CD4-positive, alpha-beta T cell (primary cell): ENCODE data around the gene PARD6B. TPM values are rescaled to one million over a fixed set of nuclear protein-coding genes. Genes with fewer than 3 reads are reported as not detected.

Source experiments
- ATAC-seq: fragments of 200-7000 bp; cut with Tn5 transposase; one replicate; pipeline ENCODE4 v1.10.0; 2022; ENCODE audit warnings: mild to moderate bottlenecking; ENCODE audit not compliant: poor library complexity
- CTCF ChIA-PET: fragments of 350-600 bp; sonication (Branson Sonifier 250); formaldehyde crosslinking; loops from one replicate; lab custom pipeline; 2021; ENCODE audit warnings: antibody characterized with exemption, inconsistent platforms; lab: Charles Lee
- POLR2A ChIA-PET: fragments of 350-600 bp; sonication (Branson Sonifier 250); formaldehyde crosslinking; loops from one replicate; lab custom pipeline; 2021; ENCODE audit warnings: antibody characterized with exemption, inconsistent platforms; lab: Charles Lee
- DNase-seq, 14 experiments: peaks; one replicate each; pipeline ENCODE4 v3.0.0-alpha.2; 2013 to 2020; ENCODE audit warnings: mixed read lengths in 2 of 14
- H3K27ac ChIP-seq, 2 donors: one replicate each; pipeline versions ENCODE4 v1.5.1 to v1.7.0; 2013; ENCODE audit warnings: low read length in 2 of 2, low read depth in 1 of 2, mild to moderate bottlenecking in 1 of 2
- H3K27me3 ChIP-seq, 2 experiments: 1 replicate in 1 of 2; 2 replicates in 1 of 2; pipeline versions ENCODE4 v1.6.1 to v1.7.0; 2013; ENCODE audit warnings: low read length in 2 of 2, control low read depth in 1 of 2, mild to moderate bottlenecking in 1 of 2, moderate library complexity in 1 of 2; ENCODE audit not compliant: insufficient read depth in 2 of 2, control insufficient read depth in 1 of 2
- H3K36me3 ChIP-seq: one replicate; pipeline ENCODE4 v1.6.1; 2013; ENCODE audit warnings: low read length, control low read depth; ENCODE audit not compliant: insufficient read depth
- H3K4me1 ChIP-seq: one replicate; pipeline ENCODE4 v1.6.1; 2013; ENCODE audit warnings: low read length, control low read depth; ENCODE audit not compliant: insufficient read depth
- H3K4me3 ChIP-seq: one replicate; pipeline ENCODE4 v1.5.1; 2013; ENCODE audit warnings: mild to moderate bottlenecking, low read length, moderate library complexity
- H3K9me3 ChIP-seq, 2 experiments: 1 replicate in 1 of 2; 2 replicates in 1 of 2; pipeline versions ENCODE4 v1.6.1 to v1.7.0; 2013; ENCODE audit warnings: low read length in 2 of 2, mild to moderate bottlenecking in 2 of 2, control low read depth in 1 of 2, moderate library complexity in 1 of 2; ENCODE audit not compliant: control insufficient read depth in 1 of 2, insufficient read depth in 1 of 2
- H3K27ac Mint-ChIP-seq: one replicate; pipeline ENCODE4 v1.8.0; 2020; ENCODE audit warnings: mixed read lengths
- H3K27me3 Mint-ChIP-seq: one replicate; pipeline ENCODE4 v1.8.0; 2021; ENCODE audit warnings: mixed read lengths
- H3K36me3 Mint-ChIP-seq: one replicate; pipeline ENCODE4 v1.8.0; 2021; ENCODE audit warnings: low read depth, mixed read lengths
- H3K4me1 Mint-ChIP-seq: one replicate; pipeline ENCODE4 v1.8.0; 2021; ENCODE audit warnings: low read depth, mixed read lengths
- H3K4me3 Mint-ChIP-seq: one replicate; pipeline ENCODE4 v1.8.0; 2020; ENCODE audit warnings: mild to moderate bottlenecking, mixed read lengths
- H3K9me3 Mint-ChIP-seq: one replicate; pipeline ENCODE4 v1.8.0; 2020; ENCODE audit warnings: mixed read lengths
- CTCF ChIP-seq: fragments of 200-600 bp; IDR thresholded peaks from one replicate; pipeline ENCODE4 v1.8.0; 2022; ENCODE audit warnings: antibody characterized with exemption, mild to moderate bottlenecking
- intact Hi-C, 2 experiments: fragments of 100-400 bp; cut with DNase I in 1 of 2; cut with micrococcal nuclease in 1 of 2; formaldehyde crosslinking; loops; one replicate each; pipeline versions ENCODE4 v1.15.1 to v1.9.0; 2023 to 2025; cut with DNase I, micrococcal nuclease
- total RNA-seq, 174 experiments: library from RNA in 2 of 174; stranded (reverse) in 2 of 174; gene quantifications; one replicate each; pipeline ENCODE4 v1.2.3 and lab custom pipeline; 2021 to 2026

PARD6B gene
- total RNA-seq, 2 experiments from 2014 or later, result 5.6 to 8.2 TPM

DNA sequence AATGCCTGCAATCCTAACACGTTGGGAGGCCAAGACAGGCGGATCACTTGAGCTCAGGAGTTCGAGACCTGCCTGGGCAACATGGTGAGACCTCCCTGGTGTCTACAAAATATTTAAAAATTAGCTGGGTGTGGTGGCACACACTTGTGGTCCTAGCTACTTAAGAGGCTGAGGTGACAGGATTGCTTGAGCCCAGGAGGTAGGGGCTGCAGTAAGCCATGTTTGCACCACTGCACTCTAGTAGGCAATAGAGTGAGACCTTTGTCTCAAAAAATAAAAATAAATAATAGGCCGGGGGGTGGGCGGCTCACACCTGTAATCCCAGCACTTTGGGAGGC is 21.8 kb upstream of the PARD6B start:
- POLR2A ChIA-PET, result no interaction called here
- H3K27me3 Mint-ChIP-seq, result peaks cover 29% of the 10 kb centered on the region

DNA sequence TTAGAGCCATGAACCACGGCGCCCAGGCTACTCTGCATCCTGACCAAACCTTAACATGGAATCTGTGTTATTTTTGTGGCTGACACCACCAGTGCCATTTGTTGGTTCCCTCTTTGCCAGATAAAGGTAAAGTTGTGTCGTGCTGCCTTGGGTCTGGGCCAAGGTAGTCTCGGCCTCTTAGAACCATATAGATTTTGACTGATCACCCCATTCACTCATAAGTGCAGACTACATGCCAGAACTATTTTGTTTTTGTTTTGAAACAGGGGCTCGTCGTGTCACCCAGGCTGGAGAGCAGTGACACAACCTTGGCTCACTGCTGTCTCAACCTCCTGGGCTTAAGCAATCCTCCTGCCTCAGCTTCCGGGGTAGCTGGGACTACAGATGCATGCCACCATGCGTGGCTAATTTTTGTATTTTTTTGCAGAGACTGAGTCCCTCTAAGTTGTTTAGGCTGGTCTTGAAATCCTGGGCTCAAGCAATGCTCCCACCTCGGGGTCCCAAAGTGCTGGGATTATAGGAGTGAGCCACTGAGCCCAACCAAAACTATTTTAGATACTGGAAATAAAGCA is 20.8 kb upstream of the PARD6B start:
- ChIA-PET CTCF (no interaction called here), POLR2A (no interaction called here)
- no peak for DNase-seq
- Mint-ChIP-seq H3K4me1 (no peaks in the 10 kb centered on the region), H3K27ac (no peak overlapping the region), H3K36me3 (no peaks in the 10 kb centered on the region), H3K27me3 (peaks cover 25% of the 10 kb centered on the region), H3K4me3 (no peak overlapping the region), H3K9me3 (no peaks in the 10 kb centered on the region)
- no peaks in the 10 kb centered on the region for H3K36me3 ChIP-seq
- no peak for ATAC-seq
- no peaks in the 10 kb centered on the region for H3K4me1 ChIP-seq
- no peaks in the 10 kb centered on the region for H3K9me3 ChIP-seq
- H3K27ac ChIP-seq, result no peak overlapping the region
- H3K27me3 ChIP-seq, result peaks cover 0 to 7% of the 10 kb centered on the region in 2 experiments
- no peak for TF ChIP-seq CTCF
- intact Hi-C loops, result no loop called here
- no peak overlapping the region for H3K4me3 ChIP-seq

More for the DNA sequence above, 21.8 kb upstream of the PARD6B start:
- no peak for TF ChIP-seq CTCF
- H3K27ac Mint-ChIP-seq, result no peak overlapping the region
- no peak overlapping the region for H3K4me3 Mint-ChIP-seq
- intact Hi-C loops, result no loop called here
- H3K4me1 Mint-ChIP-seq, result no peaks in the 10 kb centered on the region
- no peaks in the 10 kb centered on the region for H3K9me3 Mint-ChIP-seq
- ATAC-seq, result no peak
- Histone ChIP-seq H3K27ac (no peak overlapping the region), H3K4me1 (no peaks in the 10 kb centered on the region), H3K4me3 (no peak overlapping the region), H3K36me3 (no peaks in the 10 kb centered on the region), H3K27me3 (peaks cover 0 to 7% of the 10 kb centered on the region in 2 experiments), H3K9me3 (no peaks in the 10 kb centered on the region)
- no peak for DNase-seq
- CTCF ChIA-PET, result no interaction called here
- H3K36me3 Mint-ChIP-seq, result no peaks in the 10 kb centered on the region

DNA sequence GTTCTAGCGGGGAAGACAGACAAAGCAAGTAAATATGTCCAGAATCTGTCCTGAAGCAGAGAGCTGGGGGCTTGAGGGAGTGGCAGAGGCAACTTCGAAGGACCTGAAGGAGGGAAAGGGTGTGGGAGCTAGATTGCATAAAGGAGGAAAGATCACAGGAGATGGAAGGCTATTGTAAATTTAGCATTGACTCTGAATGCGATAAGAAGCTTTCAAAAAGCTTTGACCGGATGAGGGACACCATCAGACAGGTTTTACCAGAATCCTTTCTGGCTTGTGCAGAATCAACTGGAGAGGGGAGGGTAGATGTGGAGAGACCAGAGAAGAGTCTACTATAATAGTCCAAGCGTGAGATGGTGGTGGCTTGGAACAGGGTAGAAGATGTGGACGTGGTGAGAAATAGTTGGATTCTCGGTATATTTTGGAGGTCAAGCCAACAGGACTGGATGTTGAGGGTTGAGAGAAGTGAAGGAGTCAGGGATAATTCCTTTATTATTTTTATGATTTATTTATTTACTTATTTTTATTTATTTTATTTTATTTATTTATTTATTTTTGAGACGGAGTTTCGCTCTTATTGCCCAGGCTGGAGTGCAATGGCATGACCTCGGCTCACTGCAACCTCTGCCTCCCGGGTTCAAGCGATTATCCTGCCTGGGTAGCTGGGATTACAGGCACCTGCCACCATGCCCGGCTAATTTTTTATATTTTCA is 20.1 kb upstream of the PARD6B start:
- Histone ChIP-seq H3K4me1 (no peaks in the 10 kb centered on the region), H3K27ac (no peak overlapping the region), H3K4me3 (no peak overlapping the region), H3K9me3 (no peaks in the 10 kb centered on the region), H3K27me3 (peaks cover 0 to 7% of the 10 kb centered on the region in 2 experiments), H3K36me3 (no peaks in the 10 kb centered on the region)
- no peaks in the 10 kb centered on the region for H3K9me3 Mint-ChIP-seq
- DNase-seq (no peak), ATAC-seq (no peak)
- no peak overlapping the region for H3K27ac Mint-ChIP-seq
- TF ChIP-seq CTCF, result no peak
- H3K27me3 Mint-ChIP-seq, result peaks cover 25% of the 10 kb centered on the region
- no peak overlapping the region for H3K4me3 Mint-ChIP-seq
- no peaks in the 10 kb centered on the region for H3K4me1 Mint-ChIP-seq
- ChIA-PET POLR2A (no interaction called here), CTCF (no interaction called here)
- intact Hi-C loops, result no loop called here
- H3K36me3 Mint-ChIP-seq, result no peaks in the 10 kb centered on the region
